K562 (cell line): ENCODE data around the gene PTPN13. TPM values are rescaled to one million over a fixed set of nuclear protein-coding genes. Genes with fewer than 3 reads are reported as not detected.

ENCODE experiments used
- RB1 ChIP-seq: fragments of 450-650 bp; IDR thresholded peaks from 2 replicates; pipeline ENCODE4 v1.6.1; 2017; ENCODE audit warnings: low read depth, mild to moderate bottlenecking
- ZBTB40 ChIP-seq, 2 experiments: fragments of 450-650 bp in 1 of 2; sonication (generic) in 1 of 2; formaldehyde crosslinking in 1 of 2; IDR thresholded peaks; 2 replicates each; pipeline versions ENCODE4 v1.7.1 to v1.9.0; 2016 to 2022; ENCODE audit warnings: inconsistent platforms in 1 of 2, mild to moderate bottlenecking in 1 of 2, missing genetic modification reagents in 1 of 2
- ZNF263 ChIP-seq: sonication (generic); formaldehyde crosslinking; IDR thresholded peaks from 2 replicates; pipeline ENCODE4 v1.8.0; 2022; ENCODE audit warnings: mild to moderate bottlenecking, missing genetic modification reagents, borderline replicate concordance
- polyA plus RNA-seq, 8 experiments: library from polyadenylated mRNA; depleted of rRNA in 4 of 8; stranded (reverse) in 5 of 8; unstranded in 3 of 8; fragments of >200 nt; fragmentation: Nextera tagmentation in 2 of 8; fragmentation: Illumina TruSeq in 1 of 8; extraction: Ambion mirVana in 2 of 8; extraction: Trizol in 1 of 8; gene quantifications; 2 replicates each; pipeline versions ENCODE4 v1.2.1 to v1.2.3, GENCODE V29; 2011 to 2014; ENCODE audit warnings: inconsistent platforms in 1 of 8, missing spikeins in 1 of 8
- total RNA-seq, 7 experiments: library from RNA; depleted of rRNA in 6 of 7; stranded (reverse); fragments of >200 nt in 6 of 7; fragmentation: Illumina TruSeq in 2 of 7; extraction: Trizol in 2 of 7; gene quantifications; 2 replicates each; pipeline versions ENCODE4 v1.2.1 to v1.2.3, GENCODE V29; 2011 to 2021; ENCODE audit warnings: low replicate concordance in 1 of 7

PTPN13 gene
- total and polyA plus RNA-seq, 9 of the 15 experiments (the other 6 are each of a cell fraction or from before 2014, with no cell fraction given), result 0.33 TPM; not detected in 8

GRCh38 chr4:86816501-86817273 is 222.6 kb downstream of the PTPN13 start (continued):
- TF ChIP-seq ZBTB40 (IDR thresholded peaks at IDR 0.05) (no peak), ZBTB40 (CRISPR knock-in tag; IDR thresholded peaks at IDR 0.05) (no peak), ZNF263 (CRISPR knock-in tag) (no peak), RB1 (no peak)
